CD1c-positive myeloid dendritic cell (primary cell): ENCODE results near the gene ACAP1.

Experiments
- DNase-seq: peaks from one replicate; pipeline ENCODE4 v3.0.0-alpha.2; 2016; ENCODE audit errors: extremely low spot score

Gene ACAP1

GRCh38 chr17:7309628-7310027, 26.7 kb upstream of the ACAP1 start:
- DNase-seq, result no peak

DNA sequence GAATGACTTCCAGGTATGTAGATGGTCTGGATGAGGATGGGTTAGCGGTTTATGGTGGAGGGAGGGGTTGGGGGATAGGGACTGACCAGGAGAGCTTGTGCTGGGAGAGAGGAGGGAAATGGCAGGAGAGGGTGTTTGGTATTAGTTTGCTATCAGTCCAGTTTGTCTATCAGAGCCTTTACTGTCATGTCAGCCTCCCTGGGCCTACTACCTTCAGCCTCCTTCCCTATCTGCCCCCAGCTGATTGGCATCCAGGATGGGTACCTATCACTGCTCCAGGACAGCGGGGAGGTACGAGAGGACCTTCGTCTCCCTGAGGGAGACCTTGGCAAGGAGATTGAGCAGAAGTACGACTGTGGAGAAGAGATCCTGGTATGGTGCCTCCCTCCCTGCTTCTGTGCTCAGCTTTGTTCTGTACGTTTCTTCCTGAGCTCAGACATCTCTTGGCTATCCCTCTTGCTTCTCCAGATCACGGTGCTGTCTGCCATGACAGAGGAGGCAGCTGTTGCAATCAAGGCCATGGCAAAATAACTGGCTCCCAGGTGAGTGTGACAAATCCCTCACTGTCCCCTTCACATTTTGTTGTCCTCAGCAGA, 25.1 kb upstream of the ACAP1 start:
- DNase-seq, result no peak

- no peak for DNase-seq
Measured at GRCh38 chr17:7312432-7313087, 23.8 kb upstream of the ACAP1 start.

DNA sequence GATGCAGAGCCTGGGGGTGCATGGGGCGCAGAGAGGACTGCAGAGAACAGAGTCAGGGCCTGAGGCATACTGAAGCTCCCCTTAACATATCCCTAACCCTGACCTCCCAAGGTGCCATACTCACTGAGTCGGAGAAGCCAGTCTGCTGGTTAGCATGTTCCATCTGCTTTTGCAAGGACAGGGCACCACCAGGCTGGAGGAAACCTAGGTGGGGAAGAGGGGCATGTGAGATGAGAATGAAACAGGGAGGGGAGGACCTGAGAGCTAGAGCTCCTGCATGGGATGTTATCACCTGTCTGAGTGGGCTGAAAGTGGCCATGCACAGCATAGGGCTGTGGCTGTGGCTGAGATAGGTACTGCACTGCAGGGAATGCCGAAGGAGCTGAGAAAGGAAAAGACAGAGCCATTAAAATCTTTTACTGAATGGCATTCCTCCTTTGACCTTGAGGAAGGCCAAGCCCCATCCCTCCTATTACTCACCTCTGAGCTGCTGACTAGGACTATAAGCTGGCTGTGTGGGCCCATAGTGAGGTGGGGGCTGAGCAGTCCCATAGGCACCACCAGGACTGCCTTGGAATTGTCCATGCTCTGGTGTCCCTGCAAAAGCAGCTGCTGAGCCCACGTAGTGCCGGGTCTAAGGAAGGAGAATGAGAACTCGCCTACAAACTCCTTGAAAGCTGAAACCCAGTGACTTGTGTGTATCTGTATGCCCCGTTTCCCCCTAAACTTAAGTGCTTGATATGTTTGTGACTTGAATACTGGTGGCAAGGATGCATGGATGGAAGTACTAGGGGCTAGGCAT, 23.0 kb upstream of the ACAP1 start:
- no peak for DNase-seq

- DNase-seq, result no peak
Measured at GRCh38 chr17:7313890-7314718, 22.2 kb upstream of the ACAP1 start.

GRCh38 chr17:7314719-7315569, 21.4 kb upstream of the ACAP1 start, which contains the start of gene GPS2:
Gene GPS2 (minus strand): TSS chr17:7315360. CDS start chr17:7315052, 308 bp downstream.
- DNase-seq, result peak; percentile 92

- DNase-seq, result no peak
Measured at GRCh38 chr17:7315570-7316235, 20.6 kb upstream of the ACAP1 start.

GRCh38 chr17:7317161-7317803, 19.0 kb upstream of the ACAP1 start:
- no peak for DNase-seq

- DNase-seq, result no peak
Measured at GRCh38 chr17:7318121-7318860, 18.0 kb upstream of the ACAP1 start.

GRCh38 chr17:7321466-7321865, 14.9 kb upstream of the ACAP1 start:
- no peak for DNase-seq

- DNase-seq, result no peak
Measured at GRCh38 chr17:7322520-7323194, 13.7 kb upstream of the ACAP1 start.

- peak; percentile 61 for DNase-seq
Measured at GRCh38 chr17:7323731-7324437, 12.4 kb upstream of the ACAP1 start.

DNA sequence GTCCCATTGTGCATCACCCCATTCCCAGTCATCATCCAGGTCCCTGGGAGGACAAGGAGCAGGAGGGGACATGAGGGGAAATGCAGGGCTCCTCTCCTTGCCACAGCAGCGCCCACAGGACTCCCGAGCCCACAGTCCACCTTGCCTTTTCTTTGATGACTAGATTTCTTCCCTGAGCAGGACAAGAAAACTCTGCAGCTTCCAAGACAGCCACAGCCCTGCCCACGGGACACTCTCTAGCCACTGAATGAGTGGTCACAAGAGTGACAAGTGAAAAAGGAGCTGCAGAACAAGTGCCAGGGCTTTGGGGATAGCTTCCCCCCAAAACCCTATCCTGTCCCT, 11.9 kb upstream of the ACAP1 start:
- DNase-seq, result no peak

- no peak for DNase-seq
Measured at GRCh38 chr17:7325031-7325528, 11.2 kb upstream of the ACAP1 start.

GRCh38 chr17:7326186-7326585, 10.1 kb upstream of the ACAP1 start:
- DNase-seq, result no peak

DNA sequence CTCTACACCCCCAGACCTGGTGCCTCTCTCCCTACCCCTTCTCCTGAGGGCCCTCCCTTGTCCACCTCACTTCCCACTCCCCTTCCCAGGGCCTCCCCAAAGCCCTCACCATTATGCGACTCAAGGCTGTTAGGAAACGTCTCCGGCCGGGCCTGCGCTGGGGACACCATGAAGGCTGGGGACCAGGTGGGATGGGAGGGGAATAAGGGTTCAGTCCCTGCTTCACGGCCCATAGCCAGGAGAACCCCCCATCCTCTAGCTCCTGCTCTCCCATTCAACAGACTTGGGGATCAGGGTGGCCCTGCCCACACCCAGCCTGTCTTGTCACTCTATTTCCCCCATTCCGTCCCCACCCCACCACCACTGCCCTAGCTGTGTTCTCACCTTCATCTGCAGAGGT, 9.3 kb upstream of the ACAP1 start:
- no peak for DNase-seq

DNA sequence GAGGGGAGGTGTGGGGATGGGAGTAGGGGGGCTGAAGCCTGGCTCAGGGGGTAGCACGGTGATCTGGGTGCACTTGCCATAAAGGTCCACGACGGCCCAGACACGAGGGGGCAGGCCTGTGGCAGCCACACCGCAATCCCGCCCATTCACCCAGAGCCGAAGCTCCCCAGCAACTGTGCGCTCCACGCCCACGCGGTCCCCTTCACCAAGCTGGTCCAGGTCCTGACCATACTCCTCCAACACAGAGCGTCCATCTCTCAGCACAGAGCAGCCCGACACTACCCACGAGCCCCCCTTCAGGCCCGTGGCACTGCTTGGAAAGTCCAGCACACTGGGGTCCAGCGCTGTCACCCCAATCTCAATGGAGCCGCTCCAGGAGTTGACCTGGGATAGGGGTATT, 8.8 kb upstream of the ACAP1 start:
- DNase-seq, result no peak

DNA sequence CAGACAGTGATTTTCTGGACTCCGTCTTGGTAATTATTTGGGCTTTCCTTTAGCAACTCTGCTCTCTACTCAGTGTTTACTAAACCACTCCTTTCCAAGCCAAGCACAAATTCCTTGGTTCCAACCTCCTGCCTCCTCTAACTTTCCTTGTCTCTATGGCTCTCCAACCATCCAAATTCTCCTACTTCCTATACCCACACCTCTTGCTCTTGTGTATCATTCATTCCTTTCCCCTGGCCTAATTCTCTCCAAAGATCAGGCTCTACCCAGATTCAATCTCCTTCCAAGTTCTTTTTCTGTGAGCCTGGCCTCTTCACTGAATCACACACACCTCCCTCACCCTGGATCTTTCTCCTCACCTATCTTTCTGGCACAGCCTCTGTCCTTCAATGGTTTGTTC, 8.3 kb upstream of the ACAP1 start:
- no peak for DNase-seq
